Activated gamma-delta T cell treated with anti-CD3 and anti-CD28 coated beads, Interleukin-2, amount 50 U/mL, for 16 hours (primary cell): Measurements from ENCODE around the gene ADCY4.
A peak's percentile ranks its signal among the peaks of the same experiment; 100 is the strongest.

Experiments
- DNase-seq: peaks from one replicate; pipeline ENCODE4 v3.0.0-alpha.2; 2020; ENCODE audit warnings: low read depth

Gene ADCY4

GRCh38 chr14:24297190-24297964 lies 37.5 kb downstream of the ADCY4 start:
- no peak for DNase-seq

DNA sequence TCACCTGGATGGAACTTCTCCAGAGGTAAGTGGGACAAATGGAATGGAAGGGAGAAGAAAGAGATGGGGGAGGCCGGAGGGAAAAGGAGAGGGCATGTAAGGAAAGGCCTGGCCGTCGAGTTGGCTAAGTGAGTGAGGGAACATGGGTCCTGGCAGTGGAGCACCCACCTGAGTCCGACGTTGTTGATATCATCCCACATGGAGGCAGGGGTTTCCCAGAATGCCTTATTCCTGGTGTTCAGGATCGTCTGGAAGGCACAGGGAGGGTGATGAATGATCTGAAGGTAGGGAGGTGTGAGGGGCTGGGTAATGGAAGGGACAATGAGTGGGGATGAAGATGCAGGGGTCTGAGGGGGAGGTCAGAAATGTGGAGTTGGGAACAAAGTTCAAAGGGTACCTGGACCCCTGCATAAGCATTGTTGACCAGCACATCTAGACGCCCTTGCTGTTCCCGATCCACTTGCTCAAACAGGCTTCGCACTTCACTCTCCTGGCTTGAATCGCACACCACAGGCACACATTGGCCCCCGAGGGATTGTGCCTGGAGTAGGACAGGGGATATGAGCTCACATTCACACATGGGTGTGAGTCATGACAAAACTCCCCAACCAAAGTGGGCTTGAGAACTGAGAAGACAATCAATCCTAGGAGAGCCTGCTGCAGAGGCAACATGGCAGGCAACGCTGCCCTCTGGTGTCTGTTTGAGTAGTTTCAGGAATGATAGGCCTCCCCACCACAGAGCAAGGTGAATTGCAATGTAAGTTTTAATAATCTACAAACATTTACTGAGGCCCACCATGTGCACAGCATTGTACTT lies 38.3 kb downstream of the ADCY4 start:
- peak; percentile 57 for DNase-seq

GRCh38 chr14:24293525-24293924 lies 41.3 kb downstream of the ADCY4 start:
- DNase-seq: no peak

- no peak for DNase-seq
Observed at GRCh38 chr14:24292118-24292807, 42.6 kb downstream of the ADCY4 start.

GRCh38 chr14:24291446-24292117 lies 43.3 kb downstream of the ADCY4 start:
- no peak for DNase-seq

- DNase-seq: no peak
Observed at GRCh38 chr14:24290746-24291145, 44.1 kb downstream of the ADCY4 start.

- no peak for DNase-seq
Observed at GRCh38 chr14:24289649-24290280, 45.1 kb downstream of the ADCY4 start.

GRCh38 chr14:24286996-24287395 lies 47.9 kb downstream of the ADCY4 start:
- no peak for DNase-seq

DNA sequence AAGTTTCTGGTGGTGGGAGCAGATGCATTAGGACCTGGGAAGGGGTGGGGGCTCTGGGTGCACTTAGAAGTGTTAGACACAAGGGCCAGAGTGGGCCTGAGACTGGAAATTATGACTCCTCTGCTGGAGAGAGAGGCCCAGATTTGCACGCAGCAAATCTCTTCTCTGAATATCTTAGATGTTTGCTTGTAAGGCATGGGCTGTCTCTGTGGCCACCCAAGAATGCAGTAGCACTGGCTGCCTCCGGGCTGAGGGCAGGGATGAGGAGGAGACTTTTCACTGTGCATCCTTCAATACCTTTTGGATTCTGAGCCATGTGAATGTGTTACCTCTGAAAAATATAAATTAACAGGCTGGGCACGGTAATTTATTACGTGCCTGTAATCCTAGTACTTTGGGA lies 49.5 kb downstream of the ADCY4 start:
- no peak for DNase-seq

GRCh38 chr14:24284501-24285035 lies 50.3 kb downstream of the ADCY4 start:
- DNase-seq: no peak

GRCh38 chr14:24283796-24284460 lies 50.9 kb downstream of the ADCY4 start:
- no peak for DNase-seq

DNA sequence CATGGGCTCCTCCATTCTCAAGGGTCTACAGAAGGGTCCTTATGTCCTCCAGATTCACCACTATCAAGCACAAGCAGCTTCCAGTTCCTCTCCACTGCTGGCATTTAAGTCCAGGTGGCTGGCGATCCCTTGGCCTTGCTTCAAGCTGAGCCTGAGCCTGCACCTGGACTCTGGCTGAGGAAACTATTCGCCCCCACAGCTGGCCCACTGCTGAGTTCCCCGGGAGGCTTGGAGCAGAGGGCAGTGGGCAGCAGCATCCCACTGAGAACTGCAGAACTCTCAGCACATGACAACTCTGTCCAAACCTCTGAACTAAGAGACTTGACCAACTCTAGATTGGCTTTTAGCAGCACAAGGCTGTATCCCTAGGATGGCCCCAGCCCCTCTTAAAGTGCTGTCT lies 52.1 kb downstream of the ADCY4 start:
- no peak for DNase-seq

DNA sequence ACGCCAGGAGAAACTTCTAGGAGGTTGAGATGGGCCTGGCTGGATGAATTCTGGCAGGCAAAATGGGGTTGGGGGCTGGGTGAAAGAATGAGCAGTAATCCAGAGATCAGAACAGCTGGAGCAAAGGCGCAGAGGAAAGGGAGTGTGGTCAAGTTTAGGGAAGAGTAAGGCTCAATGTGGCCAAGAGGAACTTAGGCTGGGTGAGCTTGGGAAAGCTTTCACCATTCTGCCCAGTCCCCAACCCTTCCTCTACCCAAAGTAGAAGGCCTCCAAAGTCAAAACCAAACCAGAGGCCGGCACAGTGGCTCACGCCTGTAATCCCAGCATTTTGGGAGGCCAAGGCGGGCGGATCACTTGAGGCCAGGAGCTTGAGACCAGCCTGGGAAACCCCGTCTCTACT lies 53.2 kb downstream of the ADCY4 start:
- DNase-seq: no peak

DNA sequence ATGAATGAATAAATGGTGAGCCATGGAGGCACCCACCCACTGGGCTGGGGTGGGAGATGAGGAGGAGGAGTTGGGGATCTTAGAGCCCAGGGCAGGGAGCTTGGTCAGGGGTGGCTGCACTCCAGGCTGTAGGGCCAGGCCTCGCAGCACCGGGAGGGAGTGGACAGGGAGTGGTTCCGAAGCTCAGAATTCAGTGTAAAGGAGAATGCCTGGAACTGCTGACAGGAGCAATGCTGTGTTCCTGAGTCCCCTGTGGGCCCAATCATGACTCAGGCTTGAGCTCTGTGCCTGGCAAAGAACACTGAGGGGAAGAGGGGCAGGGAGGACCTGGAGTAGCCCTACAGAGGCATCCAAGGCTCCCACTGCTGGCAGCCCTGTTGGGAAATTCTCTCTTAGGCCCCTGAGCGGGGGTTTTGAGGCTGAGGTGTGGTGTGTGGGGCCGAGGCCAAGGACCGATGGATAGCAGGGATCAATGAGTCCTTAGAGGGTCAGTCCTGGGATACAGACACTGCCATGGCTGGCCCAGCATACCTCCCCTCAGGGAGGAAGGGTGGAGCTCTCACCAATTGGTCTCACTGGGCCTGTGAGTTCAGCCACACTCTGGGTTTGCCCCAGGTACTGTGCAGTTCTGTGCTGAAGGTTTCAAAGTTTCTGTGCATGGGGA lies 53.9 kb downstream of the ADCY4 start:
- no peak for DNase-seq

- DNase-seq: no peak
Observed at GRCh38 chr14:24279301-24280186, 55.3 kb downstream of the ADCY4 start.

GRCh38 chr14:24278424-24278823 lies 56.4 kb downstream of the ADCY4 start:
- no peak for DNase-seq

DNA sequence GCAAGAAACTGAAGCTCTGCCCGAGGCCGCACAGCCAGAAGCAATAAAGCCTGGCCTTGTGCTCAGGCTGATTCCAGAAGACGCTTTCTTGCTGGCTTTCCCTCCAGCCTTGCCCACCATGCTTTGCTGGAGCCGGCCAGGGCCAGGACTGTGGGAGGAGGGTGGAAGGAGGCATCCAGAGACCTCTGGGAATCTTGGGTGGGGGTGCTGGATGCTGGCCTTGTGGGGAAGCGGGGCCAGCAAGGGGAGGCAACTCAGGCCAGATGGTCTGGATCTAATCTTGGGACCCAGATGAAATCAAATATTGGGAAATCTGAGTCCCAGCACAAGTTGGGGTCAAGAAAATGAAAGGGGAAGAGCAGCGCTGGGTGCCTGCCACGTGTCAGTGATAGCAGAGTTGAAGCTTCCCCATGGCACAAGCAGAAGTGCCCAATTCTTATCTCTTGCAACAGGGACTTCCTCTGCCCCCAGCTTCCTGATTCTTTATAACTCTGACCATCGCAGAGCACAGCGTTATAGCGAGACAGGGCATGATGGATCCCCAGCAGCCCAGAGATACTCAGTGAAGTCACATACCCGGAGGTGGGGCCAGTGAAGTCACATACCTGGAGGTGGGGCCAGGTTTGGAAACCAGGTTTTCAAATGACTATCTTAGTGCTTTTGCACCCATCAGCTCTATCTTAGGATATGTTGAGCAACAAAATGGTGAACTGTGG lies 57.1 kb downstream of the ADCY4 start:
- DNase-seq: no peak

- no peak for DNase-seq
Observed at GRCh38 chr14:24277071-24277470, 57.8 kb downstream of the ADCY4 start.

- no peak for DNase-seq
Observed at GRCh38 chr14:24274101-24274543, 60.7 kb downstream of the ADCY4 start.
